Stomach smooth muscle (tissue), 2 donors: Measurements from ENCODE around the gene LRRN2.
"Not testable (repeated sequence)": the region's sequence is repeated elsewhere in the genome, so short reads cannot be mapped to it uniquely, and the experiment has no call there.

Experiments
- H3K27ac ChIP-seq: one replicate; pipeline ENCODE4 v1.7.0; 2013; ENCODE audit warnings: mild to moderate bottlenecking, low read length, inconsistent platforms
- H3K27me3 ChIP-seq, 2 donors: one replicate each; pipeline ENCODE4 v1.7.0; 2013; ENCODE audit warnings: low read length in 2 of 2; ENCODE audit not compliant: insufficient read depth in 2 of 2, control insufficient read depth in 1 of 2
- H3K36me3 ChIP-seq, 2 donors: one replicate each; pipeline ENCODE4 v1.7.0; 2013; ENCODE audit warnings: low read length in 2 of 2; ENCODE audit not compliant: control insufficient read depth in 2 of 2, insufficient read depth in 2 of 2
- H3K4me1 ChIP-seq: one replicate; pipeline ENCODE4 v1.7.0; 2013; ENCODE audit warnings: low read length; ENCODE audit not compliant: control insufficient read depth, insufficient read depth
- H3K4me3 ChIP-seq, 2 donors: one replicate each; pipeline ENCODE4 v1.7.0; 2013; ENCODE audit warnings: low read length in 2 of 2
- H3K9ac ChIP-seq, 2 donors: one replicate each; pipeline ENCODE4 v1.7.0; 2013; ENCODE audit warnings: low read length in 2 of 2, mild to moderate bottlenecking in 1 of 2
- H3K9me3 ChIP-seq, 2 donors: one replicate each; pipeline ENCODE4 v1.7.0; 2013; ENCODE audit warnings: low read length in 2 of 2; ENCODE audit not compliant: control insufficient read depth in 2 of 2
- donor health status: healthy.
- donor health status: Pancreatic carcinoma.

The LRRN2 gene

DNA sequence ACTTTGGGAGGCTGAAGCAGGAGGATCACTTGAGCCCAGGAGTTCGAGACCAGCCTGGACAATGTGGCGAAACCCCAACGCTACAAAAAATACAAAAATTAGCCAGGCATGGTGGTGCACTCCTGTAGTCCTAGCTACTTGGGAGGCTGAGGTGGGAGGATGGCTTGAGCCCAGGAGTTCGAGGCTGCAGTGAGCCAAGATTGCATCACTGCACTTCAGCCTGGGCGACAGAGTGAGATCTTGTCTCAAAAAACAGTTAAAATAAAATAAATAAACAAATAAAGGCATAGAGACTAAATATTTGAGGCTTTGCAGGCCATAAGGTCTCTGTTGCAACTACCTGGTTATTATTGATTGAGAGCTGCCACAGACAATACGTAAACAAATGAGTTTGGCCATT is 41.9 kb upstream of the LRRN2 start:
- not testable (repeated sequence) for H3K27ac ChIP-seq, H3K4me3 ChIP-seq, H3K36me3 ChIP-seq, H3K9me3 ChIP-seq, H3K9ac ChIP-seq, H3K27me3 ChIP-seq, H3K4me1 ChIP-seq

GRCh38 chr1:204726478-204726877 is 40.9 kb upstream of the LRRN2 start:
- Histone ChIP-seq H3K27me3 (peaks cover 0 to 4% of the 10 kb centered on the region in 2 donors), H3K9ac (no peak overlapping the region)

GRCh38 chr1:204725821-204726448 is 40.4 kb upstream of the LRRN2 start:
- Histone ChIP-seq H3K9me3 (no peaks in the 10 kb centered on the region), H3K27me3 (peaks cover 0 to 3% of the 10 kb centered on the region in 2 donors), H3K27ac (no peak overlapping the region), H3K4me3 (no peak overlapping the region), H3K4me1 (peaks cover 5% of the 10 kb centered on the region), H3K9ac (no peak overlapping the region), H3K36me3 (no peaks in the 10 kb centered on the region)

More at GRCh38 chr1:204726478-204726877, 40.9 kb upstream of the LRRN2 start:
- no peak overlapping the region for H3K27ac ChIP-seq
- H3K4me3 ChIP-seq, result no peak overlapping the region
- H3K4me1 ChIP-seq, result peaks cover 5% of the 10 kb centered on the region
- no peaks in the 10 kb centered on the region for H3K9me3 ChIP-seq
- no peaks in the 10 kb centered on the region for H3K36me3 ChIP-seq

DNA sequence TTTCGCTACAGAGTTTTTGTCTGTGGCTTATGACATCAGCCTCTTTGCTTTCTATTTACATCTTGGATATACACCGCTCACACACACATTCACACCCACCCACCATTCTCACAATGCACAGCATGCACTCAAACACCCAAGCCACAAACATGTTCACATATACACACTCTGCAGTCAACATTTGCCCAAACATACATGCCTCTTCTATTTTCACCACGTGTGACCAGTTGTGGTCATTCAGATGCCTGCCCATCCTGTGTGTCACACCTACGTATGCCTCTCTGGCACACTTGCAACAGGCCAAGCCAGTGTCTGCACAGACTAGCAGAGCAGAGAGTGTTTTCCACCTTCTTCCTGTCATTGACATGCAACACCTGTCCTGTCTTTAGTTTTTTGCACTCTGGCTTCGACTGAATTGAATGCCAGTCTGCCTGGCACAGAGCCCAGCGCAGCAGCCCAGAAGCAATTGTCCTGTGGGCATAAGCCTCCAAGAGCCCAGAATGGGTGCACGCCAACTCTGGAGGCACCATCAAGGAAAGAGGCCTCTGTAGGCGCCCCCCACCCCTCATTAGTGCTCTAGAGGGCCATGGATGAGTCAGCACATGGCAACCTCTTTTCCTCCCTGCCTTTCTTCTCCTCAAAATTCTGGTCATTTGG is 37.7 kb upstream of the LRRN2 start:
- no peaks in the 10 kb centered on the region for H3K9me3 ChIP-seq
- H3K4me1 ChIP-seq, result peaks cover 5% of the 10 kb centered on the region
- no peak overlapping the region for H3K9ac ChIP-seq
- no peaks in the 10 kb centered on the region for H3K27me3 ChIP-seq
- no peaks in the 10 kb centered on the region for H3K36me3 ChIP-seq
- H3K4me3 ChIP-seq, result no peak overlapping the region
- no peak overlapping the region for H3K27ac ChIP-seq

GRCh38 chr1:204721373-204722055 is 36.0 kb upstream of the LRRN2 start:
- H3K4me1 ChIP-seq, result peaks cover 5% of the 10 kb centered on the region
- no peak overlapping the region for H3K9ac ChIP-seq
- no peaks in the 10 kb centered on the region for H3K27me3 ChIP-seq
- H3K27ac ChIP-seq, result no peak overlapping the region
- H3K9me3 ChIP-seq, result no peaks in the 10 kb centered on the region
- no peak overlapping the region for H3K4me3 ChIP-seq
- no peaks in the 10 kb centered on the region for H3K36me3 ChIP-seq

GRCh38 chr1:204716660-204717059 is 31.1 kb upstream of the LRRN2 start:
- H3K36me3 ChIP-seq, result no peaks in the 10 kb centered on the region
- no peak overlapping the region for H3K4me3 ChIP-seq
- no peaks in the 10 kb centered on the region for H3K4me1 ChIP-seq
- H3K27ac ChIP-seq, result no peak overlapping the region
- H3K27me3 ChIP-seq, result peaks cover 11 to 14% of the 10 kb centered on the region in 2 donors
- no peaks in the 10 kb centered on the region for H3K9me3 ChIP-seq
- no peak overlapping the region for H3K9ac ChIP-seq

DNA sequence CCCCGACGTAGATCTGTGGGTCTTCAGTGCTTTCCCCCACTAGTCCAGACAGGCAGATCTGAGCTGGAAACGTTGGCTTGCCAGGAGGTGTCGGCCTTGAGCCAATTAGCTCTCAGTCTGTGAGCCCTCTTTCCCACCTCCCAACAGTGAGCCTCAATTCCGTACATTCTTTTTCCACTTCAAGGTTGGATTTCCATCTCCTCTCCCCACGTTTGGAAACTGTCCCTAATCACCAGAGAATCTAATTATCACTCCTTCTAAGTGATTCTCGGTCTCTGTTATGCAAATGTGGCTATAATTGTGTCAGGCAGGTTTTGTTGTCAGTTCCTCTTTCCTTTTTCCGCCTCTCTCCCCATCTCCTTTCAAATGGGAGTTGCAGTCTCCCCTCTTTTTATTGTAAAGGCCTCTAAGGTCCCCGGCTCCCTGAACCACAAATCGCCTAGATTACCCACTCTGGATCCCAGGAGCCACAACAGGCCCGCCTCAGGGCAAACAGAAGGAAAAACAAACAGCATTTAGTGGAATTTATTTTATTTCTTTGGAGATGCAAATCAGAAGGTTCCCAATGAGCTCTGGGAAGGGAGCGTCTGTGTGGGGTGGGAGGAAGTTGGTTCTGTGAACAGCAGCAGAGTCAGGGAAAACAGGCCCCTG is 29.4 kb upstream of the LRRN2 start:
- no peaks in the 10 kb centered on the region for H3K9me3 ChIP-seq
- peaks cover 15 to 18% of the 10 kb centered on the region in 2 donors for H3K27me3 ChIP-seq
- H3K4me1 ChIP-seq, result no peaks in the 10 kb centered on the region
- no peak overlapping the region for H3K9ac ChIP-seq
- no peak overlapping the region for H3K4me3 ChIP-seq
- no peaks in the 10 kb centered on the region for H3K36me3 ChIP-seq
- H3K27ac ChIP-seq, result no peak overlapping the region

DNA sequence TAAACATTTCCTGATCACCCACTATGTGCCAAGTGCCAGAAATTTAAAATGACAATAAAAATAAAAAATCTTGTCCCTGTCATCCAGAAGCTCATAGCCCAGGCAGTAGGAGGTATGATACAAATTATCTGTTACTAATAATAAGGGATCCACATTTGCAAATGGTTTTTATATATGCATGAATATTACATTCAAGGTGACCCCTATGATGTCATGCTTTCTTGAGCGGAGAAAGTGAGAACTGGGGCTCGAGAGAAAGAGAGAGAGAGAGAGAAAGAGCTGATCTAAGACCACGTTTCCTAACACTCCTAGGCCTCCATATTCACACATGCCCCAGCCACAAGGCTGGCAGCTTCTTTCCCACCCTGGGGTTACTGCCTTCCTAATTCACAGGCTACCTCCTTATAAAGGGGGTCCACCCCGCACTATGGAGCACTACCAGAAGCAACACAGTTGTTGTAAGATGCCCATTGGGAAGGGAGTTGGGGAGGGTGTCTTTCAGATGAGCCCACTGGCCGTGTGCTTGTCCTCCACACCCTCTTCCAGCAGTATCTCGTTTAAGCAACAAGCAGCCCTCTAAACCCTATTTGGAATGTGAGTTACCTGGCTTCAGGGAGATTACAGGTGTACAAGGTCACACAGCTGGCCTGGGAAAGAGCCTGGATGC is 28.8 kb upstream of the LRRN2 start:
- H3K9me3 ChIP-seq, result no peaks in the 10 kb centered on the region
- H3K4me1 ChIP-seq, result no peaks in the 10 kb centered on the region
- no peak overlapping the region for H3K4me3 ChIP-seq
- peaks cover 15 to 18% of the 10 kb centered on the region in 2 donors for H3K27me3 ChIP-seq
- no peaks in the 10 kb centered on the region for H3K36me3 ChIP-seq
- H3K9ac ChIP-seq, result no peak overlapping the region
- no peak overlapping the region for H3K27ac ChIP-seq

- H3K27me3 ChIP-seq, result peaks cover 15 to 18% of the 10 kb centered on the region in 2 donors
- no peak overlapping the region for H3K9ac ChIP-seq
- no peaks in the 10 kb centered on the region for H3K4me1 ChIP-seq
- no peak overlapping the region for H3K4me3 ChIP-seq
- H3K9me3 ChIP-seq, result no peaks in the 10 kb centered on the region
- no peaks in the 10 kb centered on the region for H3K36me3 ChIP-seq
- H3K27ac ChIP-seq, result no peak overlapping the region
Observed at GRCh38 chr1:204713541-204713940, 28.0 kb upstream of the LRRN2 start.

DNA sequence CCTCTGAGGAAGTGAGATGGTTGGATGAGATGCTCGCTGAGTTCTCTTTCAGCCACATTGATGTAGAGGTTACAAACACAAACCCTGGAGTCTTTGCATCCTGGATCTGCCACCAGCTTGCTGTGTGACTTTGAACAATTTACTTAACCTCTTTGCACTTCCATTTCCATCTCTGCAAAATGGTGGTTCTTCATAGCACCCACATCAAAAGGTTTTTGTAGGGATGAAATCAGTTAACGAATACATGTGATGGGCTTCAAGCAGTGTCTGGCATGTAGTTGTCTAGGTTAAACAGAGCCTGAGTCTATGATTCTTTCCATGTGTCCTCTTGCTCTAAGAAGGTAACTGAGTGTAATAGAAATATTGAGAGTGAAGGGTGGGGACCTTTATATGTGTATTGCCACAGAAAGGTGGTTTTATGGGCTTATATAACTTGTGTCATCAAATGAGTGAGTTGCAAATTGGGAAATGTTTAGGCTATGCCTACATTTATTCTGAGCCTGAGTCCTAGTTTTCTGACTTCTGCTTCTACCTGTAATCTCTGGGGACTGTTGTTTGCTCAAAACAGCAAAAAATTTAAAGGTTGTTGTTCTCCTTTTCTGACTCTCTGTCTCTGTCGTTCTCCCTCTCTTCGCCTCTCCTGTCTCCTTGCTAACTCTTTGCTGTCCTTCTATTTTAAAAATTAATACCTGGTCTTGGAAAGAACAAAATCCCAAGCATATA is 27.3 kb upstream of the LRRN2 start:
- Histone ChIP-seq H3K4me3 (no peak overlapping the region), H3K4me1 (no peaks in the 10 kb centered on the region), H3K9me3 (no peaks in the 10 kb centered on the region), H3K27me3 (peaks cover 15 to 18% of the 10 kb centered on the region in 2 donors), H3K9ac (no peak overlapping the region), H3K36me3 (no peaks in the 10 kb centered on the region), H3K27ac (no peak overlapping the region)
